HepG2 (cell line): ENCODE measurements around the gene NPW. TPM values are rescaled to one million over a fixed set of nuclear protein-coding genes. Genes with fewer than 3 reads are reported as not detected.

Experiments
- CHD4 ChIP-seq: fragments of 200-600 bp; sonication (generic); IDR thresholded peaks from 2 replicates; pipeline ENCODE4 v1.7.0; 2017; ENCODE audit warnings: mild to moderate bottlenecking, low read length, borderline replicate concordance
- GATAD2A ChIP-seq: IDR thresholded peaks from 2 replicates; pipeline ENCODE4 v1.6.1; 2016
- IKZF5 ChIP-seq: IDR thresholded peaks from 2 replicates; pipeline ENCODE4 v1.6.1; 2018; ENCODE audit warnings: missing genetic modification reagents, mild to moderate bottlenecking, missing compliant biosample characterization
- JUNB ChIP-seq: sonication (generic); formaldehyde crosslinking; IDR thresholded peaks from 2 replicates; pipeline ENCODE4 v1.8.0; 2022; ENCODE audit warnings: missing genetic modification reagents, mild to moderate bottlenecking, borderline replicate concordance
- KDM5A ChIP-seq: fragments of 200-600 bp; sonication (generic); IDR thresholded peaks from 2 replicates; pipeline ENCODE4 v1.7.0; 2018; ENCODE audit warnings: antibody characterized with exemption, mild to moderate bottlenecking, low read length, borderline replicate concordance
- MTA1 ChIP-seq: sonication (generic); formaldehyde crosslinking; IDR thresholded peaks from 2 replicates; pipeline ENCODE4 v1.4.0; 2020; ENCODE audit warnings: missing genetic modification reagents, mild to moderate bottlenecking, borderline replicate concordance
- NFE2 ChIP-seq: sonication (generic); formaldehyde crosslinking; IDR thresholded peaks from 2 replicates; pipeline ENCODE4 v1.4.0; 2020; ENCODE audit warnings: missing genetic modification reagents
- RFXAP ChIP-seq: sonication (generic); formaldehyde crosslinking; IDR thresholded peaks from 2 replicates; pipeline ENCODE4 v1.4.0; 2020; ENCODE audit warnings: missing genetic modification reagents, borderline replicate concordance
- RORA ChIP-seq: sonication (generic); formaldehyde crosslinking; IDR thresholded peaks from 2 replicates; pipeline ENCODE4 v1.5.0; 2020; ENCODE audit warnings: mild to moderate bottlenecking, missing genetic modification reagents, moderate library complexity
- THAP9 ChIP-seq: sonication (generic); formaldehyde crosslinking; IDR thresholded peaks from 2 replicates; pipeline ENCODE4; 2020; ENCODE audit warnings: missing genetic modification reagents, mild to moderate bottlenecking, borderline replicate concordance
- TIGD3 ChIP-seq: sonication (generic); formaldehyde crosslinking; IDR thresholded peaks from 2 replicates; pipeline ENCODE4 v1.5.1; 2020; ENCODE audit warnings: mild to moderate bottlenecking, missing genetic modification reagents, borderline replicate concordance
- ZC3H4 ChIP-seq: sonication (generic); formaldehyde crosslinking; IDR thresholded peaks from 2 replicates; pipeline ENCODE4 v1.4.0; 2020; ENCODE audit warnings: missing genetic modification reagents, borderline replicate concordance
- ZHX2 ChIP-seq, 2 experiments: sonication (generic) in 1 of 2; formaldehyde crosslinking in 1 of 2; IDR thresholded peaks; 2 replicates each; pipeline versions ENCODE4 v1.6.1 to v1.9.0; 2014 to 2022; ENCODE audit warnings: antibody characterized with exemption in 1 of 2, borderline replicate concordance in 1 of 2, inconsistent platforms in 1 of 2, low read depth in 1 of 2, missing genetic modification reagents in 1 of 2
- ZNF484 ChIP-seq: sonication (generic); formaldehyde crosslinking; IDR thresholded peaks from 2 replicates; pipeline ENCODE4 v1.5.1; 2020; ENCODE audit warnings: mild to moderate bottlenecking, low read depth, missing genetic modification reagents, borderline replicate concordance
- ZNF550 ChIP-seq: sonication (generic); formaldehyde crosslinking; IDR thresholded peaks from 2 replicates; pipeline ENCODE4 v1.4.0; 2020; ENCODE audit warnings: mild to moderate bottlenecking, missing genetic modification reagents, borderline replicate concordance
- ZNF780A ChIP-seq: sonication (generic); formaldehyde crosslinking; IDR thresholded peaks from 2 replicates; pipeline ENCODE4 v1.8.0; 2022; ENCODE audit warnings: mild to moderate bottlenecking, missing genetic modification reagents, moderate library complexity
- polyA plus RNA-seq, 8 experiments: library from polyadenylated mRNA; depleted of rRNA in 3 of 8; stranded (reverse) in 7 of 8; unstranded in 1 of 8; fragments of >200 nt; fragmentation: Illumina TruSeq in 4 of 8; extraction: Trizol in 4 of 8; gene quantifications; 2 replicates each; pipeline versions ENCODE4 v1.2.1 to v1.2.3, GENCODE V29; 2011 to 2016; ENCODE audit warnings: low read depth in 4 of 8, missing spikeins in 1 of 8, mixed read lengths in 1 of 8; ENCODE audit not compliant: insufficient read depth in 1 of 8
- total RNA-seq, 5 experiments: library from RNA; depleted of rRNA; stranded (reverse); fragments of >200 nt; fragmentation: Illumina TruSeq; extraction: Trizol; gene quantifications; 2 replicates each; pipeline ENCODE4 v1.2.3, GENCODE V29; 2016; ENCODE audit warnings: low read depth in 1 of 5

The NPW gene
- total and polyA plus RNA-seq, 2 of the 13 experiments (the other 11 are each of a cell fraction or from before 2014, with no cell fraction given): 0.24 to 0.97 TPM

- TF ChIP-seq GATAD2A (peak; percentile 74), ZNF484 (CRISPR knock-in tag) (no peak), ZNF780A (CRISPR knock-in tag) (no peak; the same call in 1 of the 2 replicates), THAP9 (CRISPR knock-in tag) (peak; percentile 99), CHD4 (no peak), ZC3H4 (CRISPR knock-in tag) (no peak), MTA1 (CRISPR knock-in tag) (peak; percentile 94), NFE2 (CRISPR knock-in tag) (no peak), ZHX2 (IDR thresholded peaks at IDR 0.05; ENCODE audit: low read depth) (peak; percentile 100), ZHX2 (CRISPR knock-in tag; IDR thresholded peaks at IDR 0.05; ENCODE audit: borderline replicate concordance) (no peak), RFXAP (CRISPR knock-in tag) (no peak; the same call in 1 of the 2 replicates), IKZF5 (CRISPR knock-in tag) (peak; percentile 96), RORA (CRISPR knock-in tag) (no peak), ZNF550 (CRISPR knock-in tag) (no peak), JUNB (CRISPR knock-in tag) (no peak), TIGD3 (peak; percentile 83; the same call in 1 of the 2 replicates), KDM5A (peak; percentile 99)
These were observed 47.6 kb upstream of the NPW start, which contains the start of gene TBL3 (continued) for GRCh38 chr16:1971796-1972489.
